Activated naive CD4-positive, alpha-beta T cell treated with Interleukin-2 at 50 U/mL for 16 hours (primary cell): Measurements from ENCODE around the gene ADGRG6.

ENCODE experiments used
- DNase-seq: peaks from one replicate; pipeline ENCODE4 v3.0.0-alpha.2; 2020

The ADGRG6 gene

GRCh38 chr6:142292166-142292924, 9.5 kb upstream of the ADGRG6 start:
- no peak for DNase-seq

- DNase-seq, result no peak
Observed at GRCh38 chr6:142293121-142293520, 8.7 kb upstream of the ADGRG6 start.

GRCh38 chr6:142294679-142295078, 7.1 kb upstream of the ADGRG6 start:
- no peak for DNase-seq

GRCh38 chr6:142296975-142297604, 4.7 kb upstream of the ADGRG6 start:
- DNase-seq, result no peak

GRCh38 chr6:142297605-142297995, 4.2 kb upstream of the ADGRG6 start:
- DNase-seq, result no peak

- no peak for DNase-seq
Observed at GRCh38 chr6:142297996-142298753, 3.6 kb upstream of the ADGRG6 start.

- no peak for DNase-seq
Observed at GRCh38 chr6:142300302-142300701, 1.5 kb upstream of the ADGRG6 start.

- DNase-seq, result no peak
Observed at GRCh38 chr6:142300758-142301650, 803 bp upstream of the ADGRG6 start.

GRCh38 chr6:142302421-142303175, 791 bp downstream of the ADGRG6 start:
- DNase-seq, result no peak

- no peak for DNase-seq
Observed at GRCh38 chr6:142303176-142303533, 1.3 kb downstream of the ADGRG6 start.

- DNase-seq, result no peak
Observed at GRCh38 chr6:142304241-142304640, 2.4 kb downstream of the ADGRG6 start.

- DNase-seq, result no peak
Observed at GRCh38 chr6:142306736-142307135, 4.9 kb downstream of the ADGRG6 start.

GRCh38 chr6:142307963-142308748, 6.3 kb downstream of the ADGRG6 start:
- no peak for DNase-seq

- DNase-seq, result no peak
Observed at GRCh38 chr6:142309426-142309825, 7.6 kb downstream of the ADGRG6 start.

- no peak for DNase-seq
Observed at GRCh38 chr6:142313284-142313683, 11.5 kb downstream of the ADGRG6 start.

- DNase-seq, result no peak
Observed at GRCh38 chr6:142316791-142317368, 15.1 kb downstream of the ADGRG6 start.

- no peak for DNase-seq
Observed at GRCh38 chr6:142318714-142319113, 16.9 kb downstream of the ADGRG6 start.

GRCh38 chr6:142320366-142320765, 18.6 kb downstream of the ADGRG6 start:
- no peak for DNase-seq

- DNase-seq, result no peak
Observed at GRCh38 chr6:142321451-142321850, 19.6 kb downstream of the ADGRG6 start.

- no peak for DNase-seq
Observed at GRCh38 chr6:142322066-142322465, 20.3 kb downstream of the ADGRG6 start.
